ENCODE measurements around the gene ECM2. TPM values are rescaled to one million over a fixed set of nuclear protein-coding genes. Genes with fewer than 3 reads are reported as not detected.

ECM2 gene
- total RNA-seq, 1 donor from 2014 or later = 0.18 TPM

DNA sequence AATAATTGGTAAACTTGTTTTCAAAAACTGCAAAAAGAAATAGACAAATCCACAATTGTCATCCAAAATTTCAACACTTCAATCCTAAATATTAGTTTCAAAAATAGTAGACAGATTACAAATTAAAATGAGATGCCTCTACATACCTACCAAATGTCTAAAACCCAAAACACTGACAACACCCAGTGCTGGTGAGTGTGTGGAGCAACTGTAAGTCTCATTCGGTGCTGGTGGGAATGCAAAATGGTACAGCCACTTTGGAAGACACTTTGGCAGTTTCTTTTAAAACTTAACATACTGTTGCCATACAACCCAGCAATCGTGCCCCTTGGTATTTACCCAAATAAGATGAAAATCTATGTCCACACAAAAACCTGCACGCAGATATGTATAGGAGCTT lies 6.7 kb downstream of the ECM2 start:
- no peak overlapping the region for H3K9ac ChIP-seq (ENCODE audit: low read length)
- no peaks in the 10 kb centered on the region for H3K9me3 ChIP-seq (ENCODE audit: insufficient read depth, low read depth, low read length)
- no peak overlapping the region for H3K4me2 ChIP-seq (ENCODE audit: low read length)
- DNase-seq (ENCODE audit: low read depth) = no peak
- H3K36me3 Mint-ChIP-seq (ENCODE audit: low read depth, unreplicated experiment) = no peaks in the 10 kb centered on the region
- TF ChIP-seq, protein P1, sequence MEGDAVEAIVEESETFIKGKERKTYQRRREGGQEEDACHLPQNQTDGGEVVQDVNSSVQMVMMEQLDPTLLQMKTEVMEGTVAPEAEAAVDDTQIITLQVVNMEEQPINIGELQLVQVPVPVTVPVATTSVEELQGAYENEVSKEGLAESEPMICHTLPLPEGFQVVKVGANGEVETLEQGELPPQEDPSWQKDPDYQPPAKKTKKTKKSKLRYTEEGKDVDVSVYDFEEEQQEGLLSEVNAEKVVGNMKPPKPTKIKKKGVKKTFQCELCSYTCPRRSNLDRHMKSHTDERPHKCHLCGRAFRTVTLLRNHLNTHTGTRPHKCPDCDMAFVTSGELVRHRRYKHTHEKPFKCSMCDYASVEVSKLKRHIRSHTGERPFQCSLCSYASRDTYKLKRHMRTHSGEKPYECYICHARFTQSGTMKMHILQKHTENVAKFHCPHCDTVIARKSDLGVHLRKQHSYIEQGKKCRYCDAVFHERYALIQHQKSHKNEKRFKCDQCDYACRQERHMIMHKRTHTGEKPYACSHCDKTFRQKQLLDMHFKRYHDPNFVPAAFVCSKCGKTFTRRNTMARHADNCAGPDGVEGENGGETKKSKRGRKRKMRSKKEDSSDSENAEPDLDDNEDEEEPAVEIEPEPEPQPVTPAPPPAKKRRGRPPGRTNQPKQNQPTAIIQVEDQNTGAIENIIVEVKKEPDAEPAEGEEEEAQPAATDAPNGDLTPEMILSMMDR (IDR thresholded peaks at IDR 0.05; ENCODE audit: insufficient read depth, low read depth, low read length) = no peak
- no peak for TF ChIP-seq EZH2 (IDR thresholded peaks at IDR 0.05; ENCODE audit: insufficient read depth, low read length)
- H3K4me1 Mint-ChIP-seq (ENCODE audit: low read depth, unreplicated experiment) = no peaks in the 10 kb centered on the region
- no peak overlapping the region for H3K4me3 Mint-ChIP-seq (ENCODE audit: unreplicated experiment)
- H3K4me3 ChIP-seq (ENCODE audit: insufficient read depth, low read depth, low read length) = no peak overlapping the region
- H2AFZ ChIP-seq (ENCODE audit: low read depth, low read length) = no peak overlapping the region
- no peak overlapping the region for H3K27ac Mint-ChIP-seq (ENCODE audit: unreplicated experiment)
- no peak overlapping the region for H3K27ac ChIP-seq (ENCODE audit: low read depth, low read length)
- no peaks in the 10 kb centered on the region for H3K27me3 Mint-ChIP-seq (ENCODE audit: low read depth, unreplicated experiment)
- no peaks in the 10 kb centered on the region for H3K36me3 ChIP-seq (ENCODE audit: insufficient read depth, low read length)
- H4K20me1 ChIP-seq (ENCODE audit: insufficient read depth, low read length) = no peaks in the 10 kb centered on the region
- FAIRE-seq = no peak
- H3K79me2 ChIP-seq (ENCODE audit: insufficient read depth, low read length) = no peaks in the 10 kb centered on the region
- no peaks in the 10 kb centered on the region for H3K9me3 Mint-ChIP-seq (ENCODE audit: unreplicated experiment)
- no peaks in the 10 kb centered on the region for H3K27me3 ChIP-seq (ENCODE audit: insufficient read depth, low read length)
- no peaks in the 10 kb centered on the region for H3K4me1 ChIP-seq (ENCODE audit: insufficient read depth, low read length)

DNA sequence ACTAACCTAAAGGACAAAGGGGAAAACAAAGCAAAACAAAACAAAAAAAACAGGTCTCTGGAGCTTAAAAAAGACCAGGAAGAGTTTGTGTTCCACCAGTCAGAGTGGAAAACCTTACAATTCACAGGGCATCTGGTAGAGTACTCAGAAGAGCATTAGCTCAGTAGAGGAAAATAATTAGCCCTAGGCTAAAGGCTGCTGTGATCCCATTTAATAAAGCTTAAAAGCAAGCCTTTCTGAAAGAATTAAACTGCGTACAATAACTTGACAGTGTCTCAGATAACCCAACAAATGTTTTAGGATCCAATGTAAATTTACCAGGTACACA lies 7.3 kb downstream of the ECM2 start:
- no peak overlapping the region for H3K27ac ChIP-seq (ENCODE audit: low read depth, low read length)
- Mint-ChIP-seq H3K27ac (ENCODE audit: unreplicated experiment) (no peak overlapping the region), H3K36me3 (ENCODE audit: low read depth, unreplicated experiment) (no peaks in the 10 kb centered on the region), H3K9me3 (ENCODE audit: unreplicated experiment) (no peaks in the 10 kb centered on the region), H3K4me3 (ENCODE audit: unreplicated experiment) (no peak overlapping the region), H3K4me1 (ENCODE audit: low read depth, unreplicated experiment) (no peaks in the 10 kb centered on the region), H3K27me3 (ENCODE audit: low read depth, unreplicated experiment) (no peaks in the 10 kb centered on the region)
- no peak overlapping the region for H2AFZ ChIP-seq (ENCODE audit: low read depth, low read length)
- no peak overlapping the region for H3K4me2 ChIP-seq (ENCODE audit: low read length)
- no peaks in the 10 kb centered on the region for H3K9me3 ChIP-seq (ENCODE audit: insufficient read depth, low read depth, low read length)
- no peak overlapping the region for H3K9ac ChIP-seq (ENCODE audit: low read length)
- no peak overlapping the region for H3K4me3 ChIP-seq (ENCODE audit: insufficient read depth, low read depth, low read length)
- H3K36me3 ChIP-seq (ENCODE audit: insufficient read depth, low read length) = no peaks in the 10 kb centered on the region
- H3K79me2 ChIP-seq (ENCODE audit: insufficient read depth, low read length) = no peaks in the 10 kb centered on the region
- H3K4me1 ChIP-seq (ENCODE audit: insufficient read depth, low read length) = no peaks in the 10 kb centered on the region
- FAIRE-seq (no peak), DNase-seq (ENCODE audit: low read depth) (no peak)
- no peak for TF ChIP-seq EZH2 (IDR thresholded peaks at IDR 0.05; ENCODE audit: insufficient read depth, low read length)
- TF ChIP-seq, protein P1 (IDR thresholded peaks at IDR 0.05; ENCODE audit: insufficient read depth, low read depth, low read length) = no peak
- no peaks in the 10 kb centered on the region for H3K27me3 ChIP-seq (ENCODE audit: insufficient read depth, low read length)
- H4K20me1 ChIP-seq (ENCODE audit: insufficient read depth, low read length) = no peaks in the 10 kb centered on the region

DNA sequence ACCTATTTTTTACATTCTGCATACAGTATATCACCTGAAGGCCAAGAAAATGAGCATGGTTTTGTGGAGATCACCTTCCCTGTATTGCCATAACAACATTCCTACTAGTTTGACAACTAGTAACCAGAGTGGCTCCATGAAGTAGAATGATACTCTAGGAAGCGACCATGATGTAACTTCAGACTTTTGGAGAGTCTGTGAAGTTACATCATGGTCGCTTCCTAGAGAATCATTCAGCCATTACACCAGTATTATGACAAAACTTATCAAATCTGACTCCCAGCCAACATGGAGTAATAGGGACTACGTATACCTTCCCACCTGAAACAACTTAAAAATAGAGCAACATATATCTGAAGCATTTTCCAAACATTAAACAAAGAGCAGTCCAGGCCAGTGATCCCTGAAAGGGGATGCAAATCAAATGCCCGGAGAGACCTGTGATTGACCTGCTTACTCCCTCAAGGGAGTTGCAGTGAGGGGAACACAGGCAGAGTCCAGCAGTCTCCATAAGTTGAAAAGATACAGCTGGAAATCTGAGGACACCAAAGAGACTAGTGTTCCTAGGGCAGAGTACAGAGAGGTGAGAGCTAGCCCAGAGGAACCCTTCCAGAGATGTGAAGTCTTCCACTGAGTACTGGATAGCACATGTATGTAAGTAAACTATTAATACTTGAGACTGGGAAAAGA lies 7.8 kb downstream of the ECM2 start:
- TF ChIP-seq EZH2 (IDR thresholded peaks at IDR 0.05; ENCODE audit: insufficient read depth, low read length) = no peak
- TF ChIP-seq, protein P1 (IDR thresholded peaks at IDR 0.05; ENCODE audit: insufficient read depth, low read depth, low read length) = no peak
- H3K36me3 Mint-ChIP-seq (ENCODE audit: low read depth, unreplicated experiment) = no peaks in the 10 kb centered on the region
- Histone ChIP-seq H3K27me3 (ENCODE audit: insufficient read depth, low read length) (no peaks in the 10 kb centered on the region), H3K4me1 (ENCODE audit: insufficient read depth, low read length) (no peaks in the 10 kb centered on the region), H3K9me3 (ENCODE audit: insufficient read depth, low read depth, low read length) (no peaks in the 10 kb centered on the region), H4K20me1 (ENCODE audit: insufficient read depth, low read length) (no peaks in the 10 kb centered on the region), H3K36me3 (ENCODE audit: insufficient read depth, low read length) (no peaks in the 10 kb centered on the region), H3K27ac (ENCODE audit: low read depth, low read length) (no peak overlapping the region), H3K4me3 (ENCODE audit: insufficient read depth, low read depth, low read length) (no peak overlapping the region), H3K9ac (ENCODE audit: low read length) (no peak overlapping the region), H3K4me2 (ENCODE audit: low read length) (no peak overlapping the region), H2AFZ (ENCODE audit: low read depth, low read length) (no peak overlapping the region), H3K79me2 (ENCODE audit: insufficient read depth, low read length) (no peaks in the 10 kb centered on the region)
- peak overlapping the region; percentile 35 for H3K27ac Mint-ChIP-seq (ENCODE audit: unreplicated experiment)
- no peaks in the 10 kb centered on the region for H3K27me3 Mint-ChIP-seq (ENCODE audit: low read depth, unreplicated experiment)
- no peak for FAIRE-seq
- no peaks in the 10 kb centered on the region for H3K4me1 Mint-ChIP-seq (ENCODE audit: low read depth, unreplicated experiment)
- no peak overlapping the region for H3K4me3 Mint-ChIP-seq (ENCODE audit: unreplicated experiment)
- no peaks in the 10 kb centered on the region for H3K9me3 Mint-ChIP-seq (ENCODE audit: unreplicated experiment)
- no peak for DNase-seq (ENCODE audit: low read depth)
